HL-60 (cell line): ENCODE measurements around the gene SEC16B.

Experiments used
- GABPA ChIP-seq: IDR thresholded peaks from 2 replicates; pipeline ENCODE4 v1.6.1; 2012; ENCODE audit warnings: low read depth
- POLR2AphosphoS5 ChIP-seq: IDR thresholded peaks from 2 replicates; pipeline ENCODE4 v1.6.1; 2012; ENCODE audit warnings: low read depth
- TF ChIP-seq, protein P1 (sequence below): IDR thresholded peaks from one replicate; pipeline ENCODE4 v1.5.1; 2011; ENCODE audit warnings: low read length, control low read depth, inconsistent platforms; ENCODE audit not compliant: insufficient read depth
- TF ChIP-seq, protein P2 (sequence below): IDR thresholded peaks from 2 replicates; pipeline ENCODE4 v1.6.1; 2012; ENCODE audit warnings: low read depth; ENCODE audit not compliant: insufficient replicate concordance

DNA sequence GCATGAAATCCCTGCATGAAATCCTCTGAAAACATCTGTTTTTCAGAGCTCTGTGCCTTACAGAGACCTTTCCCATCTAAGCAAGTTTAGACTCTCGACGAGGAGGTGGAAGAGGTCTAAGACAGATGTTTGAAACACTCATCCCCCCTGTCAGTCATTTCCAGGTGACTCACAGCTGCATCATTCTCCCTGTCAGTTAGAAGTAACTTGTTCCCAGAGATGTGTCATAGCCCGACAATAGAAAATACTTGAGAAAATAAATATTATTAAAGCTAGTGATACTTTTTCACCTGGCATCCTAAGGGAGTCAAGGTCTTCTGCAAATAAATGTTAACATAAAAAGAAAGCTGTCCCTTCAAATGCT, 41.6 kb upstream of the SEC16B start:
- TF ChIP-seq, protein P1, sequence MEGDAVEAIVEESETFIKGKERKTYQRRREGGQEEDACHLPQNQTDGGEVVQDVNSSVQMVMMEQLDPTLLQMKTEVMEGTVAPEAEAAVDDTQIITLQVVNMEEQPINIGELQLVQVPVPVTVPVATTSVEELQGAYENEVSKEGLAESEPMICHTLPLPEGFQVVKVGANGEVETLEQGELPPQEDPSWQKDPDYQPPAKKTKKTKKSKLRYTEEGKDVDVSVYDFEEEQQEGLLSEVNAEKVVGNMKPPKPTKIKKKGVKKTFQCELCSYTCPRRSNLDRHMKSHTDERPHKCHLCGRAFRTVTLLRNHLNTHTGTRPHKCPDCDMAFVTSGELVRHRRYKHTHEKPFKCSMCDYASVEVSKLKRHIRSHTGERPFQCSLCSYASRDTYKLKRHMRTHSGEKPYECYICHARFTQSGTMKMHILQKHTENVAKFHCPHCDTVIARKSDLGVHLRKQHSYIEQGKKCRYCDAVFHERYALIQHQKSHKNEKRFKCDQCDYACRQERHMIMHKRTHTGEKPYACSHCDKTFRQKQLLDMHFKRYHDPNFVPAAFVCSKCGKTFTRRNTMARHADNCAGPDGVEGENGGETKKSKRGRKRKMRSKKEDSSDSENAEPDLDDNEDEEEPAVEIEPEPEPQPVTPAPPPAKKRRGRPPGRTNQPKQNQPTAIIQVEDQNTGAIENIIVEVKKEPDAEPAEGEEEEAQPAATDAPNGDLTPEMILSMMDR = no peak
- TF ChIP-seq POLR2AphosphoS5 = no peak
- TF ChIP-seq GABPA = no peak
- TF ChIP-seq, protein P2, sequence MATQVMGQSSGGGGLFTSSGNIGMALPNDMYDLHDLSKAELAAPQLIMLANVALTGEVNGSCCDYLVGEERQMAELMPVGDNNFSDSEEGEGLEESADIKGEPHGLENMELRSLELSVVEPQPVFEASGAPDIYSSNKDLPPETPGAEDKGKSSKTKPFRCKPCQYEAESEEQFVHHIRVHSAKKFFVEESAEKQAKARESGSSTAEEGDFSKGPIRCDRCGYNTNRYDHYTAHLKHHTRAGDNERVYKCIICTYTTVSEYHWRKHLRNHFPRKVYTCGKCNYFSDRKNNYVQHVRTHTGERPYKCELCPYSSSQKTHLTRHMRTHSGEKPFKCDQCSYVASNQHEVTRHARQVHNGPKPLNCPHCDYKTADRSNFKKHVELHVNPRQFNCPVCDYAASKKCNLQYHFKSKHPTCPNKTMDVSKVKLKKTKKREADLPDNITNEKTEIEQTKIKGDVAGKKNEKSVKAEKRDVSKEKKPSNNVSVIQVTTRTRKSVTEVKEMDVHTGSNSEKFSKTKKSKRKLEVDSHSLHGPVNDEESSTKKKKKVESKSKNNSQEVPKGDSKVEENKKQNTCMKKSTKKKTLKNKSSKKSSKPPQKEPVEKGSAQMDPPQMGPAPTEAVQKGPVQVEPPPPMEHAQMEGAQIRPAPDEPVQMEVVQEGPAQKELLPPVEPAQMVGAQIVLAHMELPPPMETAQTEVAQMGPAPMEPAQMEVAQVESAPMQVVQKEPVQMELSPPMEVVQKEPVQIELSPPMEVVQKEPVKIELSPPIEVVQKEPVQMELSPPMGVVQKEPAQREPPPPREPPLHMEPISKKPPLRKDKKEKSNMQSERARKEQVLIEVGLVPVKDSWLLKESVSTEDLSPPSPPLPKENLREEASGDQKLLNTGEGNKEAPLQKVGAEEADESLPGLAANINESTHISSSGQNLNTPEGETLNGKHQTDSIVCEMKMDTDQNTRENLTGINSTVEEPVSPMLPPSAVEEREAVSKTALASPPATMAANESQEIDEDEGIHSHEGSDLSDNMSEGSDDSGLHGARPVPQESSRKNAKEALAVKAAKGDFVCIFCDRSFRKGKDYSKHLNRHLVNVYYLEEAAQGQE = no peak
